Keratinocyte (primary cell): ENCODE data around the gene NOL4.

Experiments
- EZH2 ChIP-seq: IDR thresholded peaks from one replicate; pipeline ENCODE4 v1.6.1; 2012; ENCODE audit warnings: inconsistent platforms, mild to moderate bottlenecking, low read length, moderate library complexity
- TF ChIP-seq, protein P1 (sequence below), 3 experiments: IDR thresholded peaks in 1 of 3; conservative IDR thresholded peaks in 1 of 3; optimal IDR thresholded peaks in 1 of 3; 2 replicates in 2 of 3; 3 replicates in 1 of 3; pipeline versions ENCODE3 to v1.5.1; 2011; ENCODE audit warnings: low read length in 3 of 3, mild to moderate bottlenecking in 3 of 3, moderate library complexity in 2 of 3, control low read depth in 1 of 3, inconsistent platforms in 1 of 3; ENCODE audit not compliant: insufficient read depth in 2 of 3; ENCODE audit errors: extremely low read depth in 1 of 3

GRCh38 chr18:34196256-34196655, 28.5 kb downstream of the NOL4 start:
- TF ChIP-seq, protein P1, sequence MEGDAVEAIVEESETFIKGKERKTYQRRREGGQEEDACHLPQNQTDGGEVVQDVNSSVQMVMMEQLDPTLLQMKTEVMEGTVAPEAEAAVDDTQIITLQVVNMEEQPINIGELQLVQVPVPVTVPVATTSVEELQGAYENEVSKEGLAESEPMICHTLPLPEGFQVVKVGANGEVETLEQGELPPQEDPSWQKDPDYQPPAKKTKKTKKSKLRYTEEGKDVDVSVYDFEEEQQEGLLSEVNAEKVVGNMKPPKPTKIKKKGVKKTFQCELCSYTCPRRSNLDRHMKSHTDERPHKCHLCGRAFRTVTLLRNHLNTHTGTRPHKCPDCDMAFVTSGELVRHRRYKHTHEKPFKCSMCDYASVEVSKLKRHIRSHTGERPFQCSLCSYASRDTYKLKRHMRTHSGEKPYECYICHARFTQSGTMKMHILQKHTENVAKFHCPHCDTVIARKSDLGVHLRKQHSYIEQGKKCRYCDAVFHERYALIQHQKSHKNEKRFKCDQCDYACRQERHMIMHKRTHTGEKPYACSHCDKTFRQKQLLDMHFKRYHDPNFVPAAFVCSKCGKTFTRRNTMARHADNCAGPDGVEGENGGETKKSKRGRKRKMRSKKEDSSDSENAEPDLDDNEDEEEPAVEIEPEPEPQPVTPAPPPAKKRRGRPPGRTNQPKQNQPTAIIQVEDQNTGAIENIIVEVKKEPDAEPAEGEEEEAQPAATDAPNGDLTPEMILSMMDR (optimal IDR thresholded peaks at IDR 0.05 in 1 of 3, IDR thresholded peaks at IDR 0.05 in 1 of 3, conservative IDR thresholded peaks at IDR 0.05 in 1 of 3; ENCODE audit: extremely low read depth in 1 of 3, insufficient read depth in 2 of 3, low read length in 3 of 3), result no peak
- no peak for TF ChIP-seq EZH2
